Measurements from ENCODE around the gene SEPTIN8.
A peak's percentile ranks its signal among the peaks of the same experiment; 100 is the strongest.
"Not testable (repeated sequence)": the region's sequence is repeated elsewhere in the genome, so short reads cannot be mapped to it uniquely, and the experiment has no call there.

The SEPTIN8 gene

DNA sequence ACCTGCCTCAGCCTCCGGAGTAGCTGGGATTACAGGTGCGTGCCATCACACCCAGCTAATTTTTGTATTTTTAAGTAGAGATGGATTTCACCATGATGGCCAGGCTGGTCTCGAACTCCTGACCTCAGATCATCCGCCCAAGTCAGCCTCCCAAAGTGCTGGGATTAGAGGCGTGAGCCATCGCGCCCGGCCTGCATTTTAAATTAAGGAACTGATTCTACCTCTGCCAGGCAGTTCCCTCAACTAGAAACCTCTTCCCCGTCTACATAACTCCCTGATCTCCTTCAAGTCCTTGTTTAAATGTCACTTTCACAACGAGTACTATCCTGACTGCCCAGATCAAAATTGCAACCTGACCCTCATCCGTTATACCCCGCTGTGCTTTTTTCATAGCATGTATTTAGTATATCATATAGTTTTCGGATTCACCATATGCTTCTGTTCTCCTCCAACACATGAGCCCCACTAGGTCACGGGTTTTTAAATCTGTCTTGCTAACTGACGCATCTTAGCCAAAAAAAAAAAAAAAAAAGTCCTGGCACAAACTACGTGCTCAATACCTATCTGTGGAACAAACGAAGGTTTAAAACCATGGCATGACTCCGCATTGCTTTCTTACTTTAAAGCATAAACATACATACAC lies 35.2 kb upstream of the SEPTIN8 start:
- DNase-seq, result peak; percentile 30

DNA sequence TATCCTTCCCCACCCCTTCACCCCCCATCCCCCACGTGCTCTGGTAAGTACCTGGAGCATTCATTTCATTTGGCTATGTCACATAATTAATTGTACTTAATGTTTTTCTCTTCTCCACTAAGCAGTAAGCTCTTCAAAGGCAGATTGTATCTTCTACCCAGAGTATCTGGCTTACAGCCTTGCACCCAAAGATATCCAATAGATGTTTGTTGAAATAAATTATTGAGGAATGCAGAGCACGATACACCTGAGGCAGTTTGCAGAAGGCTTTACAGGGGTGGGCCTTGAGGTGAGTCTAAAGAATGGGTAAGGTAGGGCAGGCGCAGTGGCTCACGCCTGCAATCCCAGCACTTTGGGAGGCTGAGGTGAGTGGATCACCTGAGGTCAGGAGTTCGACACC lies 33.6 kb upstream of the SEPTIN8 start:
- no peak for DNase-seq

DNA sequence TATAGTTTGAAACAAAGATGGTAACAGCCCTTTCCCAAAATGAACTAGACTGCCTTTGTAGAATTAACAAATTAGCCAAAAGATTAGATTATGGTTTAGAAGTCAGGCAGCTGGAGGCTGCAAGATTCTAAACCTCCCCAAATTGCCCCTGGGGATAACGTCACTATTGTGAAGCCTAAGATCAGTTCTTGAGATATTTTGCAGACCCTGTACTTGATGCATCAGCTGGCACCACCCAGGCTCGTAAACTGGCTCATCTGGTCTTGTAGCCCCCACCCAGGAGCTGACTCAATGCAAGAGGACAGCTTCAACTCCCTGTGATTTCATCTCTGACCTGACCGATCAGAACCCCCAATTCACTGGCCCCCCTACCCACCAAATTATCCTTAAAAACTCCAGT lies 31.8 kb upstream of the SEPTIN8 start:
- DNase-seq, result no peak

DNA sequence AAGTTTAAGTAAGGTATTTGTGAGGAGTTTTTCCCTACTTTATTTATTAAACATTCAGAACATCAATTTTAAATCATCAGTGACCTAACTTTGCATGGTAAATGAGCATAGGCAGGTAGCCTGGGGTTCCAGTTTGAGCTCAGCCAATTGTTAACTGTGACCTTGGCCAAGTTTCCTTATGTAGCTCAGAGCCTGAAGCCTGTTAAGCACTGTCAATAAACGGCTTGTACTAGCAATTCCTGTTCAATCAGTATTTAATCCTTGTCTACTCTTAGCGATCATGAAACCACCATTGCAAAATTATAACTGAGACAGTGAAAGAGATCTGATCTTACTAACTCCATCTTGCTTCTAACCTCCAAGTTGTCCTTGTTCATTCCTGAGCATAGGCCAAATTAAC lies 31.4 kb upstream of the SEPTIN8 start:
- no peak for DNase-seq

DNA sequence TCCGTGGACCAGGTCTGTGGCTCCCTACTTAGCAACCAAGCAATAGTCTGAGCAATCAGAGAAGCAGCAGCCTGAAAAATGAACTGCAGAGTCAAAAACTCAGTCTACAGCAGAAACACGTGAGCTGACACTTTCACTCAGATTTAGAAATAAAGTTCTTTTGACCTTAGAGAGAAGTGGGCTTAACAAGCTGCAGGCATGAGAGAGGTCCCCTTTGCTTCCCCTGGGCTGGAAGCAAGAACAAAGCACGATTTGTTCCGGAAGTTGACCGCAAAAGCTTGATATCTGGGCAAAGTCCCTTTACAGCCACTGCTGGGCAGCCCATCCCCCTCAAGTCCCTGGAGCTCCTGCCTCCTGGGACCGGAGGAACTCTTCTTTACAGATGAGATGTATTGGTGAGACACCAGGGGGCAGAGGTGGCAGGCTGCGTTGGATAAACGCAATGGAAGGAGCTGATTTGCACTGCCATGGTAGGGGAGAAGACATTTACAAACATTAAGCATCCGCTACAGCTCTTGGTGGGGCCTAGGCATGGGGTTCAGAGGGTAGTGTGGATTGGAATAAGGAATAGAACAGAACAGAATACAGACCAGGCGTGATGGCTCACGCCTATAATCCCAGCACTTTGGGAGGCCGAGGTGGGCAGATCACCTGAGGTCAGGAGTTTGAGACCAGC lies 30.3 kb upstream of the SEPTIN8 start:
- no peak for DNase-seq

DNA sequence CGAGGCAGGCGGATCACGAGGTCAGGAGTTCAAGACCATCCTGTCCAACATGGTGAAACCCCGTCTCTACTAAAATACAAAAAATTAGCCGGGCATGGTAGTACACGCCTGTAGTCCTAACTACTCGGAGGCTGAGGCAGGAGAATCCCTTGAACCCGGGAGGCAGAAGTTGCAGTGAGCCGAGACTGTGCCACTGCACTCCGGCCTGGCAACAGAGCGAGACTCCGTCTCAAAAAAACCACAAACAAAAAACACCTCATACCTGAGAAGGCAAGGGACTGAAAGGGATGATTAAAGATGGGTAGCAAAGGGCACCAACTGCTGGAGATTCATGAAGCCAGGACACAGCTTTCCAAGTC lies 29.7 kb upstream of the SEPTIN8 start:
- not testable (repeated sequence) for DNase-seq

DNA sequence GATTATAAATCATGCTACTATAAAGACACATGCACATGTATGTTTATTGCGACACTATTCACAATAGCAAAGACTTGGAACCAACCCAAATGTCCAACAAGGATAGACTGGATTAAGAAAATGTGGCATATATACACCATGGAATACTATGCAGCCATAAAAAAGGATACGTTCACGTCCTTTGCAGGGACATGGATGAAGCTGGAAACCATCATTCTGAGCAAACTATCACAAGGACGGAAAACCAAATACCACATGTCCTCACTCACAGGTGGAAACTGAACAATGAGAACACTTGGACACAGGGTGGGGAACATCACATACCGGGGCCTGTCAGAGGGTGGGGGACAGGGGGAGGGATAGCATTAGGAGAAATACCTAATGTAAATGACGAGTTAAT lies 28.8 kb upstream of the SEPTIN8 start:
- not testable (repeated sequence) for DNase-seq

DNA sequence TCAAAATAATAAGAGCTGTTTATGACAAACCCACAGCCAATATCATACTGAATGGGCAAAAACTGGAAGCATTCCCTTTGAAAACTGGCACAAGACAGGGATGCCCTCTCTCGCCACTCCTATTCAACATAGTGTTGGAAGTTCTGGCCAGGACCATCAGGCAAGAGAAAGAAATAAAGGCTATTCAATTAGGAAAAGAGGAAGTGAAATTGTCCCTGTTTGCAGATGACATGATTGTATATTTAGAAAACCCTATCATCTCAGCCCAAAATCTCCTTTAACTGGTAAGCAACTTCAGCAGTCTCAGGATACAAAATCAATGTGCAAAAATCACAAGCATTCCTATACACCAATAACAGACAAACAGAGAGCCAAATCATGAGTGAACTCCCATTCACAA lies 27.2 kb upstream of the SEPTIN8 start:
- DNase-seq, result not testable (repeated sequence)

DNA sequence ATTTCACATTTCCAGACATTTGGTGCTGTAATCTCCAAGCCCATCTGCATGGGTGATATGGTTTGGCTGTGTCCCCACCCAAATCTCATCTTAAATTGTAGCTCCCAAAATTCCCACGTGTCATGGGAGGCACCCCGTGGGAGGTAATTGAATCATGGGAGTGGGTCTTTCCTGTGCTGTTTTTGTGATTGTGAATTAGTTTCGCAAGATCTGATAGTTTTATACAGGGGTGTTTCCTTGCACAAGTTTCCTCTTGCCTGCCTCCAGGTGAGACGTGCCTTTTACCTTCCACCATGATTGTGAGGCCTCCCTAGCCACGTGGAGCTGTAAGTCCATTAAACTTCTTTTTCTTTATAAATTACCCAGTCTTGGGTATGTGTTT lies 25.6 kb upstream of the SEPTIN8 start:
- not testable (repeated sequence) for DNase-seq

DNA sequence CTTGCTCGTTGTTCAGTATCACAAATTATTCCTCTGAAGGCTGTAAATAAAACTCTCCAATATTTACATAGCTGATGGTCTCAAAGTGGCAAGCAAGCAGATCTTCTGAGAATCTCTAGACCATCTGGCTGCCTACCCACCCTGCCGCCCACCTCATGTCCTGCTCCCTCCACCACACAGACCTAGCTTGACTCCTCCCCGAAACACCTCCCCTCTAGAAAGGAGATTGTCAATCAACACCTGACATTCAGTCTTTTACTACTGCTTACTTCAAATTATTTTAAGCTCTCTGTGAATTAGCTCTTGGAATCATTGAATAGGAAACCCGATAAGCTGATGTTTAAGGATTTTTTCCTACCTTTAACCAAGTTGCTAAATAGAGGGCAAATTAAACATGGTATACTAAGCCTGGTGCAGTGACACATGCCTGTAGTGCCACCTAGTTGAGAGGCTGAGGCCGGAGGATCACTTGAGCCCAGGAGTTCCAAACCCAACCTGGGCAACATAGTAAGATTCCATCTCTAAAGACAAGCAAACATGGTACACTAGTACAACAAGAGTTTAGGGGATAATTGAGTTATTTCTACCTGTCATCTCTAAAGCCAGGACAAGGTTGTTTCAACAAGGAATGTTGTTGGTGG lies 25.1 kb upstream of the SEPTIN8 start:
- DNase-seq, result no peak

DNA sequence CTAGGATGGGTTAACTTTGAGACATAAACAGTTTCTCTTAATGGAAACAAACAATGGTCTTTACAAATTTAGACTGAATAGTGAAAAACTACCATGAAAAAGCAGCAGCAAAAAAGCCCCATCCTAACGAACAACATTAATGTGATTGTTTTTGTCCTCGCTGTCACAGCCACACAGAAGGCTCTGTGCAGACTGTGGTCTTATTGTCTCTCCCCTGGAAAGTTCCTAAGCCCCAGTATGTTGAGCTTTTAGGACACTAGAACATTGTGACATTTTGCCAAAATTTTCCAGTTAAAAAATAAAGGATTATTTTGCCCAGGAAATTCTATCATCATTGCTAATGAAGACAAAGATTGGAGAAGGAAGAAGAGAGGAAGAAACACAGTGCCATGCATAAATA lies 23.5 kb upstream of the SEPTIN8 start:
- no peak for DNase-seq

DNA sequence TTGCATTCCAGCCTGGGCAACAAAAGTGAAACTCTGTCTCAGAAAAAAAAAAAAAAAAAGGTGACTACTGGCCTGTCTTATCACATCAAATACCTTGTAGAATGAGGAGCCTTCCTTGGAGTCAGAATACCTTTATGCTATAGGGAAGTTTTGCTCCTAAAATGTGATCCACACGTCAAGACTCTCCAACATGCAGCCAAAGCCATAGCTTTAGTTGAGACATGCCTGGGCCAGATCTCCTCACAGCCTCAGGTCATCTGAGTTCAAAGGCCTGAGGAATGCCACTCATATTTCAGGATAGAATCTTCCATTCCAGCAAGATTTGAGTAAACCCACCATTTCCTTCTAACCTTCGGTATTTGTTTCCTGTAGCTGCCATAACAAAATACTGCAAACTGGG lies 22.4 kb upstream of the SEPTIN8 start:
- no peak for DNase-seq

DNA sequence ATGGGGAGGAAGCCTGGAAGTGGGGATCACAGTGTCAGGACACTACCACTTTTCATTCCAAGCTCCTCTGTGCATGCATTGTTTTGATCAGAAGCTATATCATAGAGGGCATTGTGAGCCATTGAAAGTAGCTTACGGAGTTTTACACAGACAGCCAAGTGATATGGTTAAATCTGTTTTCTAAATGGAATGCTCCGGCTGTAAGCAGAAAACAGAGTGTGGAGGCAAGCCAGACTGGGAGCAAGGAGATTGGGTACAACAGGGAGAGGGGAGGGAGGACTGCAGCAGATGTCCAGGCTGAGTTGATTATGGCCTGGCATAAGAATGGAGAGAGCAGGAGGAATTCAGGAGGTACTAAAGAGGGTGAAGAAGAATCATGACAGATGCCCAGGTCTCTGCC lies 20.6 kb upstream of the SEPTIN8 start:
- DNase-seq, result no peak

DNA sequence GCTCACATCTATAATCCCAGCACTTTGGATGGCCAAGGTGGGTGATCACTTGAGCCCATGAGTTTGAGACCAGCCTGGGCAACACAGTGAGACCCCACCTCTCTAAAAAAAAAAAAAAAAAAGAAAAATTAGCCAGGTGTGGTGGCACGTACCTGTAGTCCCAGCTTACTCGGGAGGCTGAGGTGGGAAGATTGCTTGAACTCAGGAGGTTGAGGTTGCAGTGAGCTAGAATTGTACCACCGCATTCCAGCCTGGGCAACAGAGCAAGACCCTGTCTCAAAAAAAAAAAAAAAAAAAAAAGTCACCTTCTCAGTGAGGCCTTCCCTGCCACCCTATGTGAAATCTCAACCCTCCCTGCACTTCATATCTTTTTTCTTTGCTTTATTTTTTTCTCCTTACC lies 14.0 kb upstream of the SEPTIN8 start:
- DNase-seq, result no peak

DNA sequence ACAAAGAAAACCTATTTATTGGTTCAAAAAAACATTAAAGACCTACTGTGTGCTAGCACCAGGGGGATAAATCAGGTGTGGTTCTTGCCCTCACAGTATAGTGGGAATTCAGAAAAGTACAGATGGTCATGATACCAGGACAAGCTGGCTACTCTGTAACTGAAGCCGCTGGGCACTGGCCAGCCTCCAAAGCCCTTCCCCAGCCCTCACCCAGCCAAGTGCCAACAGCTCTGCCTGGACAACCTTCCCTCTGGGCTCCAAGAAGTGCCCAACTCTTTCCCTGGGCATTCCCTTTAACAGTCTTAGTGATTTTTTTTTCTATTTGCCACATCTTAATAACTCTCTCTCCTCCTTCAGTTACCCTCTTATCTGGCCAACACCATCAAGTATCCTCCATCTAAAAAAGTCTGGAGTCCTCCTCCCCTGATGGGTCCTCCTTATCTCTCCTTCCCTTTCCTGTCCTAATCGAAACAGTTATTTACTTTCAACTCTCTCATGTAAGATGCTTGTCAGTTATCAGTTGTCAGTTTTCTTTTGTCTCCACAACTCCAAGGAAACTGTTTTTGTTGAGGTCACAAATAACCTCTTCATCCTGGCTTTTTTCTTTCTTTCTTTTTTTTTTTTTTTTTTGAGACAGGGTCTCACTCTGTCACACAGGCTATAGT lies 13.3 kb upstream of the SEPTIN8 start:
- no peak for DNase-seq

DNA sequence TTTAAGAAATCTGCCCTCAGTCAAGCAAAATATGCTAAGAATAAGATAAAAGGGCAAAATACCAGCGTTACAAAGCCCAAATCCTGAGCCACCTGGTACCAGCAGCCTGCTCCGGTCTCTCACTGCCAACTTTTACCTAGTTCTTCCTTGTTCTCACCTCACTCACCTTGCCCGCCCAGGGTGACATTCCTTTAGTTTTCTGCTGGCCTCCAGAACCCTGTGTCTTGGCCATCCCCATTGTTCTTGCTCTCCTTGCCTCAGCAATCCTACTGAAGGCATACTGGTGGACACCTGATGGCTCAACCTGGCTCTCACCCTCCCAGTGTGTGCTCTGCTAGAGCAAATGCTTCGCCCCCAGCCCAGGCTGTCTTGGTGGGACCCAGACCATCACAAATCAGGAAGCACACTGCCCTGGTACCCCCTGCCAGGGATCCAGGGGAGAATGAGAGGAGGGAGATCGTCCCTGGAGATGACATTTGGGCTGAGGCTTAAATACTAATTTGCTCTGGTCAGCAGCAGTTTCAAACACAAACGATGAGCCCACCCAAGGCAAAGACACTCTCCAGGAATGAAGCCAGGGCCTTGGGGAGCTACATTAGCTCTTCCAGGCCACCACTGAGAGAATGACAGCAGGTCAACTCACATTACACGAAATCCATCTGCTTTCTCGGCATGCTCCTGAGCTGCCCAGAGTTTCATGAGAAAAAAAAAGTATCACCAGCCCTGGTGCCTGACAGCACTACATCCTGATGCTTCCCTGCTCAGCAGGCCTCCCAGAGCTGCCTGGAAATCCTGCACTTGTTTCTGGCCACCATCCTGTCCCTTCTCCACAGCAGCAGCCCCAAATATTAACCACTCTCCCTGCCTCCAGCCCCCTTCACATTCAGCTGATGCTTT lies 12.2 kb upstream of the SEPTIN8 start:
- DNase-seq, result no peak

DNA sequence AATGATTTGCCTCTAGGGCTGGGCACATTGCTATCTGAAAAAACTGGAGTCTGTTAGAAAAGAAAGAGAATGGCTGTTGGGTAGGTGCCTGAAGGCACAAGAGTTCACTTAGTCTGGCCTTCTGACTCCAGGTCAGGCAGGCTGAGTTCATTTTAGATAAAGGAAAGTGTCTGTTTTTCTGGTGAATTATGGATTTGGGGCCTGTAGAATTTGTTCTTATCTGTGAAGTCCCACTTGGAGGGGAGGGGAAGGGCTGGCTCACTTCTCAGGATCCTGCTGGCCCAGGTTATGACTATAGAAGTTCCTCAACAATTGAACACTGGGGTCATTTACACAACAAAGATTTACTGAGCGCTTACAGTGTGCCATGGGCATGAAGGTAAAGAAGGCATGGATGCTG lies 11.5 kb upstream of the SEPTIN8 start:
- no peak for DNase-seq

DNA sequence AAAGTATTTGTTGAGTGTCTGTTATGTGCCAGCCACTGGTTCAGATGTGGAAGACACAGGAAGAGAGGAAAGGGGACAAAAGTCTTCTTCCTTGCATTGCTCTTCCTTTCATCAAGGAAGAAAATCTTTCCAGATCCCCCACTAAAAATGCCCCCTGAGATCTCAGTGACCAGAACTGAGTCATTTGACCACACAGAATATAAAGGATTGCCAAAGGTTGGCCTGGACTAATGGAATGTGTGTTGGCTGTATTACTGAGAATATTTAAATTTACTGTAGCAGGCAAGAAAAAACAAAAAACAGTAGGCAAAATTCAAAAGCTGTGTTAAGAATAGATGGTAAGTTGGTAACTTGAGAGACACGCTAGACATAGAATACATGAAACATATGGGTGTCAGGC lies 10.0 kb upstream of the SEPTIN8 start:
- no peak for DNase-seq

DNA sequence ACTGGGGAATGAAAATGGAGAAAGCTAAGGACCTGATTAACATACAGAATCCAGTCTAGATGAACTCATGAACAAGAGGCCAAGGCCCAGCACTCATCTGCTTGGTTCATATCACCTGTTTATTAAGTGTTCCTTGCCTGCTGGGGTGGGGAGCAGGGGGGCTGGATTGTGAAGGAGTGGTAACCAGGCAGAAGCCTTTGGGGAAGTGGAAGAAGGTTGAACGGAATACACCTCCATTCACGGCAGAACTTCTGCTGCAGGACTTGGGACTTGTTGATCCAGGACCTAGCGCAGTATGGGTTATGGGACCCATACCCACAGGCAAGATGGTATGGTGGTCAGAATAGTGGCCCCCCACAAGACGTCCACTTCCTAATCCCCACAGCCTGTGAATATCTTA lies 8.8 kb upstream of the SEPTIN8 start:
- DNase-seq, result no peak

DNA sequence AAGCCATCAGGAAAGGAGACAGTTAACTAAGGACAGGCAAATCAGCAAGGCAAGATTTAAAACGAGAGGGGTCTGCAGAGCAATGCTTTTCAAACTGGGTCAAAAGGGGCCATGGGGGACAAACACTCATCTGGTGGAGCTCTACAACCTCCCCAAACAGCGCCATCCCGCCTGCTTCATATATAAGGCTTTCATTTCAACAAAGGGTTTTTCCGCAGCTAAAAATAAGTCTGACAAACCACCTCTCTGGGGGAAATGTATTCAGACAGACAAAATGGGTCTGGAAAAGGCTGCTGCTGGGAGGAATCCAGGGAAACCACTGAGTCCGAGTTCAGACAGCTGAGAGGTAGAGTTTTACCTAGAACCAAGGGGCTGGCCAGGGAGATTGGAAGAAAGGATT lies 8.3 kb upstream of the SEPTIN8 start:
- DNase-seq, result no peak

DNA sequence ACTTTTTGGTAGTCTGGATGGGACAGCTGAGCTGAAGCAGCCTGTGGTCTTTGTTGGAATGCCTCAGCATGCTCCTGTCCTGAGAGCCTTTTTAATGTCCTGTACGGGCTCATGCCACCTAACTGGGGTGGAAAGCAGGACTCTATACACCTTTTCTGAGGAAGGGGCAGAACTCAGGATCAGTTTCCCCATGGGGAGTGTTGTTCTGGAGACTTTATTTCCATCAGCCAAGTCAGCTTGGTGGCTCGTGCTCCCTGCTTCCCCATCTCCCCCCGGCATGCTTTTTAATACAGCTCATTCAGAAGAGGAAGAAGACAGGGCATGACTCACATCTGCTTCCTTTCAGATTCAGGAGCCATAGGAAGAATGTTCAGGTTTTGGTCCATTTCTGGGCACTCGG lies 5.1 kb upstream of the SEPTIN8 start:
- no peak for DNase-seq

DNA sequence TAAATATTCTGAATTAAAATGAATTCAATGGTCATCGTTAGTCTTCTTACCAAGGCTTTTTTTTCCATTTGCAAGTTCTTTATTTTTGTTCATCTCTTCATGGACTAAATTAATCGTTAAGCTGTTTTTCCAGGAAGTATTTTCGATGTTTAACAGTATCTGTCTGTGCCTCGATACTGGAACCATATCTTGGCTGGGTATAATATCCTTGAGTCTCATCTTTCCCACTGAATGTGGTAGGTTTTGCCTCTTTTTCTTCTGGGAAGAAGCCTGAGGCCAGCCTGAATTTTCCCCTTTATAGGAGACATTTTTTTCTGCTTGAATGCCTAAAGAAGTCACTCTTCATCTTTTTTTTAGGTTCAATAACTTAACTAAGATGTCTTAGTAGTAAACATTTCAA lies 4.0 kb upstream of the SEPTIN8 start:
- no peak for DNase-seq

DNA sequence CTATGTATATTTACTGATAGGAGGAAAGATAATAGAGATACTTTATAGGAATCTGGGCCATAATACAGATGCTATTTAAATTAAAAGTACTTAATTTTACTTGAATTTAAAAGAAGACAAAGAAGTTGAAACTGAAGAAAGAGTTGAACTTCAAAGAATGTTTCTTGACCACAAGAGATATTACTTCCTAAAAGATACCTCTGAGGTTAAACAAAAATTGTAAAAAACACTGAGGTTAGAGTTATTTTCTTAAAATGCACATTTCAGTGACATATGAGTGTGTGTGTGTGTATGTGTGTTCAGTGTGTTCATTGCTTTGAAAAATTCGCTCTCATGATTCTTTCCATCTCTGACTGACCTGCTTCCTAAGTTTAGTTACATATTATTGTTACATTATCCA lies 3.5 kb upstream of the SEPTIN8 start:
- DNase-seq, result no peak
